HepG2 (cell line): ENCODE data around the gene DMRT1. TPM values are rescaled to one million over a fixed set of nuclear protein-coding genes. Genes with fewer than 3 reads are reported as not detected.

Experiments
- ATAC-seq: fragments of 200-7000 bp; cut with Tn5 transposase; 3 replicates; pipeline ENCODE4 v1.9.1; 2020; ENCODE audit warnings: mild to moderate bottlenecking, moderate library complexity
- BruUV-seq: library from RNA; stranded (reverse); fragments of 400-500 nt; replicated peaks from 2 replicates; lab custom pipeline; 2021; lab: Mats Ljungman, UMichigan
- CTCF ChIA-PET: fragments of 300-600 bp; formaldehyde crosslinking; extraction: SDS; loops from one replicate; lab custom pipeline; 2021; ENCODE audit warnings: low total read pairs, inconsistent platforms, low intra/inter-chr PET ratio; lab: Yijun Ruan, JAX
- POLR2A ChIA-PET: fragments of 350-600 bp; sonication (Branson Sonifier 250); formaldehyde crosslinking; loops from one replicate; lab custom pipeline; 2020; ENCODE audit warnings: antibody characterized with exemption, inconsistent platforms; lab: Yijun Ruan, JAX
- DNase-seq: peaks from one replicate; pipeline ENCODE4 v3.0.0-alpha.2; 2015; ENCODE audit warnings: low spot score
- FAIRE-seq: peaks from 3 replicates; lab custom pipeline; 2011; peaks lifted over from hg19 to GRCh38; lab: Jason Lieb, UNC
- H2AFZ ChIP-seq: one replicate; pipeline ENCODE4 v1.6.1; 2011; ENCODE audit warnings: low read length, inconsistent platforms
- H3K27ac ChIP-seq: fragments of 300-600 bp; 3 replicates; pipeline ENCODE4 v1.8.0; 2011; ENCODE audit warnings: mixed run types, mild to moderate bottlenecking, mixed read lengths, low read length, inconsistent platforms; ENCODE audit not compliant: insufficient read depth; ENCODE audit errors: extremely low read length
- H3K27me3 ChIP-seq, 2 experiments: fragments of 200-600 bp in 1 of 2; 2 replicates in 1 of 2; 3 replicates in 1 of 2; pipeline versions ENCODE4 v1.6.0 to v1.8.0; 2011; ENCODE audit warnings: low read length in 2 of 2, mild to moderate bottlenecking in 2 of 2, moderate library complexity in 2 of 2, inconsistent platforms in 1 of 2; ENCODE audit not compliant: insufficient read depth in 2 of 2, control insufficient read depth in 1 of 2
- H3K36me3 ChIP-seq, 2 experiments: fragments of 200-600 bp in 1 of 2; replicated peaks in 1 of 2; 2 replicates in 1 of 2; 3 replicates in 1 of 2; pipeline versions ENCODE4 v1.5.1 to v1.8.0; 2011; ENCODE audit warnings: low read length in 2 of 2, inconsistent platforms in 1 of 2; ENCODE audit not compliant: insufficient read depth in 2 of 2, control insufficient read depth in 1 of 2
- H3K4me1 ChIP-seq: 2 replicates; pipeline ENCODE4 v1.5.1; 2012; ENCODE audit warnings: low read length, inconsistent platforms; ENCODE audit not compliant: insufficient read depth
- H3K4me2 ChIP-seq: 2 replicates; pipeline ENCODE4 v1.6.0; 2011; ENCODE audit warnings: low read depth, low read length, inconsistent platforms
- H3K4me3 ChIP-seq, 3 experiments: fragments of 200-600 bp in 1 of 3; sonication (generic), shearing (Covaris generic) in 1 of 3; replicated peaks in 1 of 3; 2 replicates each; pipeline ENCODE4 v1.5.1; 2011 to 2016; ENCODE audit warnings: low read length in 3 of 3, inconsistent platforms in 2 of 3, low read depth in 2 of 3, mild to moderate bottlenecking in 2 of 3, control low read depth in 1 of 3, mixed read lengths in 1 of 3; ENCODE audit not compliant: insufficient read depth in 1 of 3
- H3K79me2 ChIP-seq: one replicate; pipeline ENCODE4 v1.6.1; 2011; ENCODE audit warnings: low read length, inconsistent platforms; ENCODE audit not compliant: insufficient read depth
- H3K9ac ChIP-seq: 2 replicates; pipeline ENCODE4 v1.6.0; 2011; ENCODE audit warnings: mild to moderate bottlenecking, low read depth, low read length, inconsistent platforms; ENCODE audit not compliant: insufficient read depth
- H3K9me3 ChIP-seq: 2 replicates; pipeline ENCODE4 v1.5.1; 2012; ENCODE audit warnings: mild to moderate bottlenecking, low read length
- H4K20me1 ChIP-seq: 2 replicates; pipeline ENCODE4 v1.6.0; 2011; ENCODE audit warnings: inconsistent platforms, mild to moderate bottlenecking, low read length, moderate library complexity; ENCODE audit not compliant: insufficient read depth
- EED ChIP-seq: sonication (generic); formaldehyde crosslinking; IDR thresholded peaks from 2 replicates; pipeline ENCODE4 v1.5.0; 2020; ENCODE audit warnings: mild to moderate bottlenecking, missing genetic modification reagents
- JDP2 ChIP-seq: sonication (generic); formaldehyde crosslinking; IDR thresholded peaks from 2 replicates; pipeline ENCODE4 v1.8.1; 2022; ENCODE audit warnings: missing genetic modification reagents, borderline replicate concordance
- PATZ1 ChIP-seq: sonication (generic); formaldehyde crosslinking; IDR thresholded peaks from 2 replicates; pipeline ENCODE4 v1.4.0; 2020; ENCODE audit warnings: missing genetic modification reagents
- PLRG1 ChIP-seq: fragments of 450-650 bp; conservative IDR thresholded peaks from 2 replicates; pipeline ENCODE4 v1.6.1; 2016
- PRPF4 ChIP-seq: fragments of 200-400 bp; formaldehyde crosslinking; IDR thresholded peaks from 2 replicates; pipeline ENCODE4 v1.6.1; 2016; ENCODE audit warnings: low read length, low read depth; ENCODE audit not compliant: poor library complexity, severe bottlenecking
- TFDP1 ChIP-seq: IDR thresholded peaks from 2 replicates; pipeline ENCODE4 v1.6.1; 2016; ENCODE audit warnings: missing compliant biosample characterization, missing genetic modification reagents, borderline replicate concordance
- TFE3 ChIP-seq: IDR thresholded peaks from 2 replicates; pipeline ENCODE4 v1.6.1; 2016
- TIGD3 ChIP-seq: sonication (generic); formaldehyde crosslinking; IDR thresholded peaks from 2 replicates; pipeline ENCODE4 v1.5.1; 2020; ENCODE audit warnings: mild to moderate bottlenecking, missing genetic modification reagents, borderline replicate concordance
- WGBS: methylation state at CpG from one replicate; pipeline ENCODE4 v1.1.6; 2017; ENCODE audit warnings: low lambda C conversion rate; 5-methylcytosine and 5-hydroxymethylcytosine counted together
- in situ Hi-C: cut with HindIII; loops from 2 replicates; pipeline ENCODE4 v1.10.0; 2017; ENCODE audit warnings: low pct_unique_long_range_greater_than_20kb; ENCODE audit not compliant: extremely low pct_ligation_motif_present
- intact Hi-C: fragments of 100-400 bp; cut with micrococcal nuclease; formaldehyde crosslinking; loops from one replicate; pipeline ENCODE4 v1.10.0; 2022; ENCODE audit not compliant: unreplicated experiment
- polyA plus RNA-seq, 8 experiments: library from polyadenylated mRNA; depleted of rRNA in 3 of 8; stranded (reverse) in 7 of 8; unstranded in 1 of 8; fragments of >200 nt; fragmentation: Illumina TruSeq in 4 of 8; extraction: Trizol in 4 of 8; gene quantifications; 2 replicates each; pipeline versions ENCODE4 v1.2.1 to v1.2.3, GENCODE V29; 2011 to 2016; ENCODE audit warnings: low read depth in 4 of 8, missing spikeins in 1 of 8, mixed read lengths in 1 of 8; ENCODE audit not compliant: insufficient read depth in 1 of 8
- total RNA-seq, 5 experiments: library from RNA; depleted of rRNA; stranded (reverse); fragments of >200 nt; fragmentation: Illumina TruSeq; extraction: Trizol; gene quantifications; 2 replicates each; pipeline ENCODE4 v1.2.3, GENCODE V29; 2016; ENCODE audit warnings: low read depth in 1 of 5
- TF ChIP-seq, protein P1 (sequence below): sonication (generic); formaldehyde crosslinking; IDR thresholded peaks from 2 replicates; pipeline ENCODE4 v1.4.0; 2020; ENCODE audit warnings: missing genetic modification reagents
- TF ChIP-seq, protein P2 (sequence below): sonication (generic); formaldehyde crosslinking; IDR thresholded peaks from 2 replicates; pipeline ENCODE4 v1.5.0; 2020; ENCODE audit warnings: missing genetic modification reagents

DMRT1 gene
- total and polyA plus RNA-seq, 2 of the 13 experiments (the other 11 are each of a cell fraction or from before 2014, with no cell fraction given), result not detected

- 82% methylated on average over 2 of the region's 2 CpGs for WGBS
- Histone ChIP-seq H3K4me2 (no peak overlapping the region), H3K9me3 (no peaks in the 10 kb centered on the region), H4K20me1 (no peaks in the 10 kb centered on the region), H3K4me1 (peaks cover 30% of the 10 kb centered on the region), H3K9ac (no peak overlapping the region), H2AFZ (no peak overlapping the region), H3K27me3 (no peaks in the 10 kb centered on the region), H3K36me3 (no peaks in the 10 kb centered on the region), H3K27ac (no peak overlapping the region), H3K79me2 (no peaks in the 10 kb centered on the region), H3K4me3 (no peak overlapping the region)
- ChIA-PET CTCF (no interaction called here), POLR2A (no interaction called here)
- DNase-seq (no peak), ATAC-seq (no peak), FAIRE-seq (no peak)
- no TSS peak for BruUV-seq
- intact Hi-C loops (no loop called here), in situ Hi-C loops (no loop called here)
- no peak for TF ChIP-seq PRPF4
- TF ChIP-seq, protein P1, sequence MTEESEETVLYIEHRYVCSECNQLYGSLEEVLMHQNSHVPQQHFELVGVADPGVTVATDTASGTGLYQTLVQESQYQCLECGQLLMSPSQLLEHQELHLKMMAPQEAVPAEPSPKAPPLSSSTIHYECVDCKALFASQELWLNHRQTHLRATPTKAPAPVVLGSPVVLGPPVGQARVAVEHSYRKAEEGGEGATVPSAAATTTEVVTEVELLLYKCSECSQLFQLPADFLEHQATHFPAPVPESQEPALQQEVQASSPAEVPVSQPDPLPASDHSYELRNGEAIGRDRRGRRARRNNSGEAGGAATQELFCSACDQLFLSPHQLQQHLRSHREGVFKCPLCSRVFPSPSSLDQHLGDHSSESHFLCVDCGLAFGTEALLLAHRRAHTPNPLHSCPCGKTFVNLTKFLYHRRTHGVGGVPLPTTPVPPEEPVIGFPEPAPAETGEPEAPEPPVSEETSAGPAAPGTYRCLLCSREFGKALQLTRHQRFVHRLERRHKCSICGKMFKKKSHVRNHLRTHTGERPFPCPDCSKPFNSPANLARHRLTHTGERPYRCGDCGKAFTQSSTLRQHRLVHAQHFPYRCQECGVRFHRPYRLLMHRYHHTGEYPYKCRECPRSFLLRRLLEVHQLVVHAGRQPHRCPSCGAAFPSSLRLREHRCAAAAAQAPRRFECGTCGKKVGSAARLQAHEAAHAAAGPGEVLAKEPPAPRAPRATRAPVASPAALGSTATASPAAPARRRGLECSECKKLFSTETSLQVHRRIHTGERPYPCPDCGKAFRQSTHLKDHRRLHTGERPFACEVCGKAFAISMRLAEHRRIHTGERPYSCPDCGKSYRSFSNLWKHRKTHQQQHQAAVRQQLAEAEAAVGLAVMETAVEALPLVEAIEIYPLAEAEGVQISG (CRISPR knock-in tag), result no peak
- TF ChIP-seq JDP2 (CRISPR knock-in tag), result no peak
- TF ChIP-seq, protein P2, sequence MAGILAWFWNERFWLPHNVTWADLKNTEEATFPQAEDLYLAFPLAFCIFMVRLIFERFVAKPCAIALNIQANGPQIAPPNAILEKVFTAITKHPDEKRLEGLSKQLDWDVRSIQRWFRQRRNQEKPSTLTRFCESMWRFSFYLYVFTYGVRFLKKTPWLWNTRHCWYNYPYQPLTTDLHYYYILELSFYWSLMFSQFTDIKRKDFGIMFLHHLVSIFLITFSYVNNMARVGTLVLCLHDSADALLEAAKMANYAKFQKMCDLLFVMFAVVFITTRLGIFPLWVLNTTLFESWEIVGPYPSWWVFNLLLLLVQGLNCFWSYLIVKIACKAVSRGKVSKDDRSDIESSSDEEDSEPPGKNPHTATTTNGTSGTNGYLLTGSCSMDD, result no peak
- no peak for TF ChIP-seq PATZ1 (CRISPR knock-in tag)
- TF ChIP-seq EED (CRISPR knock-in tag), result no peak
- no peak for TF ChIP-seq TFDP1 (CRISPR knock-in tag)
- TF ChIP-seq PLRG1, result no peak
- TF ChIP-seq TFE3 (CRISPR knock-in tag), result no peak
- TF ChIP-seq TIGD3 (CRISPR knock-in tag), result no peak
These were observed 47.1 kb upstream of the DMRT1 start for GRCh38 chr9:794386-794785.
